Uterus (tissue), 4 donors: ENCODE measurements around the gene COG7. TPM values are rescaled to one million over a fixed set of nuclear protein-coding genes. Genes with fewer than 3 reads are reported as not detected.

Source experiments
- DNase-seq, 2 donors: peaks; one replicate each; pipeline ENCODE4 v3.0.0-alpha.2; 2019 to 2020
- H3K27ac ChIP-seq, 2 donors: fragments of 200-600 bp; sonication (generic); 1 replicate in 1 of 2; 2 replicates in 1 of 2; pipeline ENCODE4 v1.5.1; 2016 to 2018
- H3K27me3 ChIP-seq, 2 donors: fragments of 200-600 bp; sonication (generic); one replicate each; pipeline ENCODE4 v1.5.1; 2018 to 2019; ENCODE audit warnings: control low read depth in 1 of 2
- H3K36me3 ChIP-seq, 2 donors: fragments of 200-600 bp; sonication (generic); one replicate each; pipeline ENCODE4 v1.5.1; 2019; ENCODE audit warnings: control low read depth in 1 of 2
- H3K4me1 ChIP-seq, 2 donors: fragments of 200-600 bp; sonication (generic); one replicate each; pipeline ENCODE4 v1.5.1; 2018 to 2019; ENCODE audit warnings: control low read depth in 1 of 2
- H3K4me3 ChIP-seq, 2 donors: fragments of 200-600 bp; sonication (generic); 1 replicate in 1 of 2; 2 replicates in 1 of 2; pipeline ENCODE4 v1.5.1; 2018 to 2019; ENCODE audit warnings: mild to moderate bottlenecking in 1 of 2
- H3K9me3 ChIP-seq, 2 donors: fragments of 200-600 bp; sonication (generic); one replicate each; pipeline ENCODE4 v1.5.1; 2019; ENCODE audit warnings: control low read depth in 1 of 2
- POLR2A ChIP-seq, 2 donors: fragments of 450-650 bp; IDR thresholded peaks; one replicate each; pipeline ENCODE4 v1.6.1; 2016; ENCODE audit warnings: antibody characterized with exemption in 2 of 2, mild to moderate bottlenecking in 1 of 2, moderate library complexity in 1 of 2
- intact Hi-C: fragments of 100-400 bp; cut with DNase I; formaldehyde crosslinking; loops from one replicate; pipeline ENCODE4 v1.15.1; 2023; ENCODE audit warnings: low total_unique reads
- total RNA-seq, 4 donors: library from RNA; depleted of rRNA in 3 of 4; stranded (reverse); fragments of >200 nt in 3 of 4; gene quantifications; one replicate each; pipeline versions ENCODE4 v1.1.0 to v1.2.4, GENCODE V29; 2014 to 2023
- TF ChIP-seq, protein P1 (sequence below), 4 experiments: fragments of 200-600 bp in 2 of 4; fragments of 450-650 bp in 2 of 4; sonication (generic) in 2 of 4; IDR thresholded peaks; one replicate each; pipeline ENCODE4 v1.5.1; 2016 to 2019; ENCODE audit warnings: antibody characterized with exemption in 4 of 4, mild to moderate bottlenecking in 2 of 4, moderate library complexity in 1 of 4
- donor health status: DM: yes; HTN: yes; CAD: no.

Gene COG7
- total RNA-seq, 4 donors from 2014 or later, result 11.5 to 393 (median 32.2) TPM

- Histone ChIP-seq H3K4me3 (no peak overlapping the region), H3K27me3 (no peaks in the 10 kb centered on the region), H3K27ac (no peak overlapping the region), H3K36me3 (no peaks in the 10 kb centered on the region), H3K4me1 (no peaks in the 10 kb centered on the region), H3K9me3 (no peaks in the 10 kb centered on the region)
- TF ChIP-seq, protein P1, sequence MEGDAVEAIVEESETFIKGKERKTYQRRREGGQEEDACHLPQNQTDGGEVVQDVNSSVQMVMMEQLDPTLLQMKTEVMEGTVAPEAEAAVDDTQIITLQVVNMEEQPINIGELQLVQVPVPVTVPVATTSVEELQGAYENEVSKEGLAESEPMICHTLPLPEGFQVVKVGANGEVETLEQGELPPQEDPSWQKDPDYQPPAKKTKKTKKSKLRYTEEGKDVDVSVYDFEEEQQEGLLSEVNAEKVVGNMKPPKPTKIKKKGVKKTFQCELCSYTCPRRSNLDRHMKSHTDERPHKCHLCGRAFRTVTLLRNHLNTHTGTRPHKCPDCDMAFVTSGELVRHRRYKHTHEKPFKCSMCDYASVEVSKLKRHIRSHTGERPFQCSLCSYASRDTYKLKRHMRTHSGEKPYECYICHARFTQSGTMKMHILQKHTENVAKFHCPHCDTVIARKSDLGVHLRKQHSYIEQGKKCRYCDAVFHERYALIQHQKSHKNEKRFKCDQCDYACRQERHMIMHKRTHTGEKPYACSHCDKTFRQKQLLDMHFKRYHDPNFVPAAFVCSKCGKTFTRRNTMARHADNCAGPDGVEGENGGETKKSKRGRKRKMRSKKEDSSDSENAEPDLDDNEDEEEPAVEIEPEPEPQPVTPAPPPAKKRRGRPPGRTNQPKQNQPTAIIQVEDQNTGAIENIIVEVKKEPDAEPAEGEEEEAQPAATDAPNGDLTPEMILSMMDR (IDR thresholded peaks at IDR 0.05), result no peak
- TF ChIP-seq POLR2A (IDR thresholded peaks at IDR 0.05), result no peak
- intact Hi-C loops, result no loop called here
- no peak for DNase-seq
These were observed 46.8 kb upstream of the COG7 start for GRCh38 chr16:23499801-23500200.

GRCh38 chr16:23498863-23499262 lies 45.9 kb upstream of the COG7 start:
- intact Hi-C loops, result no loop called here
- H3K9me3 ChIP-seq, result no peaks in the 10 kb centered on the region
- no peaks in the 10 kb centered on the region for H3K36me3 ChIP-seq
- no peak for DNase-seq
- no peaks in the 10 kb centered on the region for H3K4me1 ChIP-seq
- H3K27me3 ChIP-seq, result no peaks in the 10 kb centered on the region
- no peak overlapping the region for H3K27ac ChIP-seq
- H3K4me3 ChIP-seq, result no peak overlapping the region
- TF ChIP-seq, protein P1 (IDR thresholded peaks at IDR 0.05), result no peak
- no peak for TF ChIP-seq POLR2A (IDR thresholded peaks at IDR 0.05)

- no peak for TF ChIP-seq POLR2A (IDR thresholded peaks at IDR 0.05)
- TF ChIP-seq, protein P1 (IDR thresholded peaks at IDR 0.05), result no peak
- H3K4me1 ChIP-seq, result no peaks in the 10 kb centered on the region
- H3K27ac ChIP-seq, result peak overlapping the region; percentile 74 to 77
These were observed 44.5 kb upstream of the COG7 start for GRCh38 chr16:23497543-23497868.

GRCh38 chr16:23496821-23497542 lies 44.0 kb upstream of the COG7 start:
- H3K27me3 ChIP-seq, result no peaks in the 10 kb centered on the region
- DNase-seq, result peak; percentile 55 to 62
- H3K36me3 ChIP-seq, result no peaks in the 10 kb centered on the region
- no peaks in the 10 kb centered on the region for H3K9me3 ChIP-seq
- peak overlapping the region; percentile 74 to 77 for H3K27ac ChIP-seq
- TF ChIP-seq, protein P1 (IDR thresholded peaks at IDR 0.05), result no peak
- TF ChIP-seq POLR2A (IDR thresholded peaks at IDR 0.05), result no peak
- H3K4me1 ChIP-seq, result no peaks in the 10 kb centered on the region
- intact Hi-C loops, result no loop called here
- no peak overlapping the region for H3K4me3 ChIP-seq

More at GRCh38 chr16:23497543-23497868, 44.5 kb upstream of the COG7 start:
- DNase-seq, result no peak
- no peaks in the 10 kb centered on the region for H3K9me3 ChIP-seq
- no peaks in the 10 kb centered on the region for H3K36me3 ChIP-seq
- intact Hi-C loops, result no loop called here
- H3K4me3 ChIP-seq, result no peak overlapping the region
- H3K27me3 ChIP-seq, result no peaks in the 10 kb centered on the region

- H3K27ac ChIP-seq, result peak overlapping the region; percentile 74 to 77
- no peak for TF ChIP-seq POLR2A (IDR thresholded peaks at IDR 0.05)
- TF ChIP-seq, protein P1 (IDR thresholded peaks at IDR 0.05), result no peak
- no peak for DNase-seq
- intact Hi-C loops, result no loop called here
- H3K36me3 ChIP-seq, result no peaks in the 10 kb centered on the region
- H3K4me3 ChIP-seq, result no peak overlapping the region
- H3K27me3 ChIP-seq, result no peaks in the 10 kb centered on the region
- H3K4me1 ChIP-seq, result no peaks in the 10 kb centered on the region
- no peaks in the 10 kb centered on the region for H3K9me3 ChIP-seq
These were observed 42.7 kb upstream of the COG7 start for GRCh38 chr16:23495671-23496070.
